Fibroblast of villous mesenchyme (primary cell): Measurements from ENCODE around the gene DSC1. TPM values are rescaled to one million over a fixed set of nuclear protein-coding genes. Genes with fewer than 3 reads are reported as not detected.

Source experiments
- DNase-seq: peaks from one replicate; pipeline ENCODE4 v3.0.0-alpha.2; 2010; ENCODE audit warnings: low read depth
- H3K4me3 ChIP-seq: 2 replicates; pipeline ENCODE4 v1.5.1; 2011; ENCODE audit warnings: low read depth, mild to moderate bottlenecking, low read length
- CTCF ChIP-seq: IDR thresholded peaks from 2 replicates; pipeline ENCODE4 v1.5.1; 2012; ENCODE audit warnings: low read depth, mild to moderate bottlenecking, low read length; ENCODE audit not compliant: insufficient read depth
- total RNA-seq: library from RNA; depleted of rRNA; stranded (reverse); fragments of >200 nt; gene quantifications from 2 replicates; pipeline ENCODE4 v1.2.3, GENCODE V29; 2012

Gene DSC1
- total RNA-seq, 1 donor: not detected

- H3K4me3 ChIP-seq: no peak overlapping the region
- DNase-seq: no peak
- no peak for TF ChIP-seq CTCF
Observed at GRCh38 chr18:31176531-31176930, 13.9 kb upstream of the DSC1 start.

- DNase-seq: no peak
- TF ChIP-seq CTCF: no peak
- H3K4me3 ChIP-seq: no peak overlapping the region
Observed at GRCh38 chr18:31171144-31171839, 8.6 kb upstream of the DSC1 start.

- no peak for DNase-seq
- no peak for TF ChIP-seq CTCF
- H3K4me3 ChIP-seq: no peak overlapping the region
Observed at GRCh38 chr18:31170335-31170734, 7.7 kb upstream of the DSC1 start.

- no peak overlapping the region for H3K4me3 ChIP-seq
- no peak for TF ChIP-seq CTCF
- no peak for DNase-seq
Observed at GRCh38 chr18:31162419-31162793, 250 bp downstream of the DSC1 start.

- DNase-seq: no peak
- no peak overlapping the region for H3K4me3 ChIP-seq
- no peak for TF ChIP-seq CTCF
Observed at GRCh38 chr18:31161757-31162418, 768 bp downstream of the DSC1 start.

GRCh38 chr18:31156821-31157763, 5.6 kb downstream of the DSC1 start:
- TF ChIP-seq CTCF: no peak
- no peak for DNase-seq

More at GRCh38 chr18:31156821-31157763, 5.6 kb downstream of the DSC1 start:
- no peak overlapping the region for H3K4me3 ChIP-seq
